ENCODE results near the gene ZFAND2A.
"Not testable (repeated sequence)": the region's sequence is repeated elsewhere in the genome, so short reads cannot be mapped to it uniquely, and the experiment has no call there.

ZFAND2A gene, protein sequence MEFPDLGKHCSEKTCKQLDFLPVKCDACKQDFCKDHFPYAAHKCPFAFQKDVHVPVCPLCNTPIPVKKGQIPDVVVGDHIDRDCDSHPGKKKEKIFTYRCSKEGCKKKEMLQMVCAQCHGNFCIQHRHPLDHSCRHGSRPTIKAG

DNA sequence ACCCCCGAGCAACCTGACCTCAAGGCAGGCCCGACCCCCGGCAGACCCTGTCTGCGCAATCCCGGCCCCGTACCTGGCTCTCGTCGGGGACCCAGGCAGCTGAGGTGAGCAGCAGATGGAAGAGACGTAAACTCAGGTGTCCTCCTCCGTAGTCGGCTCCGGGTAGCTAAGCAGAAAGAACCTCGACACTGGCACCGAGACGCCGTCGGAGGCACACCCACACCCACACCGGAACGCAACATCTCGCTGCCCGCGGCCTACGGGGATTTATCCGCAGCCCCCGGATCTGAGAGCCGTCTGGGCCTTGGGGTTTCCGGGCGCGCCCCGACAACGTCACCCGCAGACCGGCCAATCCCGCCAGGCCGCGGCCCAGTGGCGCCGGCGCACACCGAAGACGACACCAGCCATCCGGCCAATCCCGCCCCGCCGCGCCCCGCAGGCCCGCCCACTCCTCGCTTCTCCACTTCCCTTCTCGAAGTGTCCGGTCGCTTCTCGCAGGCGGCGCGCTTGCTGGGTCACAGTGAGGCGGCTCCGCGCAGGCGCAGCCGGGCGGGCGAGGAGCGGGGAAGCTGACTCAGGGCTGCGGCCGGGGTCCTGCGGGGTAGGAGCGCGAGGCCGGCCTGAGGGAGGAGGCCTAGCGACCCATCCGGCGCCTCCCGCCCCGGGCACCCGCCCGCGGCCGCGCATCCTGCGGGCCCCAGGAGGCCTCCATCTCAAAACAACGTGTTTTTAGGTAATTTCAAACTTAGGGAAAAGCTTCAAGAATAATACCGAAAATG lies at the start of gene ZFAND2A:
Gene ZFAND2A (minus strand): TSS at position 306 of the 779 bp plus-strand sequence. CDS start 1,984 bp downstream, outside the sequence.
- in situ Hi-C loops (cut with MboI; ENCODE audit: low sequenced_read_pairs) = no loop called here

DNA sequence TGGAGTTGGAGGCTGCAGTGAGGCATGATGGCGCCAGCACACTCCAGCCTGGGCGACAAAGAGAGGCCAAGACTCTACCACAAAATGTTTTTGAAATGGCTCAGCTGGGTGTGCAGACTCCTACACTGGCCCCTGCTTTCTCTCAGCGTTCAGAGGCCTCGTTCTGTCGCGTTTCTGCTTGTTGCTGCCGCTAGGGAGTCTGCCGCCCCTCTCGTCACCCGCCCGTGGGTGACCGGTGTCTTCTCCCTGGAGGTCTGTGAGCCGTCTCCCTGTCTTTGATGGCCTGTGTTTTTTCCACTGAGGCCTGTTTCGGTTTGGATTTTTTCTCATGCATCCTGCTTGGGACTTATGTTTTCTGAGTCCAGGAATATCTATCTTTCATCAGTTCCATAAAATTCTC lies 49.1 kb upstream of the ZFAND2A start:
- in situ Hi-C loops (cut with MboI; ENCODE audit: low sequenced_read_pairs) = no loop called here

DNA sequence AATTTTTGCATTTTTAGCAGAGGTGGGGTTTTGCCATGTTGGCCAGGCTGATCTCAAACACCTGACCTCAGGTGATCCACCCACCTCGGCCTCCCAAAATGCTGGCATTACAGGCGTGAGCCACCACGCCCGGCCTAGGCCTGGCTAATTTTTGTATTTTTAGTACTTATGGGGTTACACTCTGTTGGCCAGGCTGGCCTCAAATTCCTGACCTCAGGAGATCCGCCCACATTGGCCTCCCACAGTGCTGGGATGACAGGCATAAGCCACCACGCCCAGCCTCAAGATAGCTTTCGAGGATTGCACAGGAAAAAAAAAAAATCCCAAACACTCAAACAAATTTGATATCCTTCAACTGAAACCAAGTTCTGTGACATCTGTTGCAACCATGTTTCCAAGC lies 45.7 kb upstream of the ZFAND2A start:
- in situ Hi-C loops (cut with MboI; ENCODE audit: low sequenced_read_pairs) = not testable (repeated sequence)

DNA sequence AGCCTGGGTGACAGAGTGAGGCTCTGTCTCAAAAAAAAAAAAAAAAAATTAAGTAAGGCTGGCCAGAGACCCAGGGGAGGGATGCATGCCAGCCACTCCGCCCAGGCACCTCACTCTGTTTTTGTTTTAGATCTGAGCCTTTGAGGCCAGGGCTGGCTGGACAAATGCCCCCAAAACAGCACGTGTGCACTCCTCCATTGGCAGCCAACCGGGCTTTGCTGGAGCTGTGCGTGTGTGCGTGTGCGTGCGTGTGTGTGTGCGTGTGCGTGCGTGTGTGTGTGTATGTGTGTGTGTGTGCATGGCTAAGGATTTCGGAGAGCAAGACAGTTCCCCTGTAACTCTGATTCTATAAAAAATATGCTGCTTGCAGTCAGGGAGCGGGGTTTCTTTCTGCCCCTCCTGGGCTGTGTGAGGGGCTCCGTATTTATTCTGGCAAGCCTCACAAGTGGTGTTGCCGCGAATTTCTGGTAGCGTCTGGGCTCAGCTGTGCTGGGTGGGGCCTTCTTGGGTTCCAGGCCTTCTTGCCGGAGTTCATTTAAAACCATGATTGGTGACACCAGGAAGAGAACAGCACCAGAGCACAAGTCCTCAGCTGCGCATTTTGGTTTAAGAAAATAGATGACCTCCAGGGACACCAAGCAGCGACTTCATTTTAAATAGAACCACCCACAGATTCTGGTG lies 44.6 kb upstream of the ZFAND2A start:
- in situ Hi-C loops (cut with MboI; ENCODE audit: low sequenced_read_pairs) = no loop called here

DNA sequence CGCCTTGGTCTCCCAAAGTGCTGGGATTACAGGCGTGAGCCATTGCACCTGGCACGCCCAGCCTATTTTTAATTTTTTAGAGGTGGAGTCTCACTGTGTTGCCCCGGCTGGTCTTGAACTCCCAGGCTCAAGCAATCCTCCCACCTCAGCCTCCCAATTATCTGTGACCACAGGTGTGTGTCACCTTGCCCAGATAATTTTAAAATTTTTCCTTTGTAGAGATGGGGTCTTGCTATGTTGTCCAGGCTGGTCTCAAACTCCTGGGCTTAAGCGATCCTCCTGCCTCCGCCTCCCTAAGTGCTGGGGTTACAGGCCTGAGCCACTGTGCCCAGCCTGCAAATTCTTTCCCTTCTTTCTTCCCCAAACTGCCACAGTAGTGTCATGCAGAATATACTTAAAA lies 42.9 kb upstream of the ZFAND2A start:
- in situ Hi-C loops (cut with MboI; ENCODE audit: low sequenced_read_pairs) = not testable (repeated sequence)

DNA sequence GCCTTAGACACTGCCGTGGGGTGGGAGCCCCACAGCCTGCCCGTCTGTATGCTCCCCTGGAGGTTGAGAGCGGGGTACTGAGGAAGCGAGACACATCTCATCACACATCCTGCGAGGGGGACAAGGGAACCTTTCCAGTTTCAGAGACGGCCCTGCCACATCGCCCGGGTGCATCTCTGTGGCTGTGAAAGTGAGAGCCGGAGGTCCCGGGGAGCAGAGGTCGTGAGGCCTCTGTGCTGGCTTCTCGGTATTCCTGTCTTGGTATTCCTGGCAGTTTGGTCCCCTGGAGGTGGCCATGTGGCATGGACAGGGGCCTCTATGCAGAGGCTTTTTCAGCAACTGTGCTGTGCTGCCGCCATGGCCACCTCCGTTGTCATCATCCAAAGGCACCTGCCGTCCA lies 41.9 kb upstream of the ZFAND2A start:
- in situ Hi-C loops (cut with MboI; ENCODE audit: low sequenced_read_pairs) = no loop called here

DNA sequence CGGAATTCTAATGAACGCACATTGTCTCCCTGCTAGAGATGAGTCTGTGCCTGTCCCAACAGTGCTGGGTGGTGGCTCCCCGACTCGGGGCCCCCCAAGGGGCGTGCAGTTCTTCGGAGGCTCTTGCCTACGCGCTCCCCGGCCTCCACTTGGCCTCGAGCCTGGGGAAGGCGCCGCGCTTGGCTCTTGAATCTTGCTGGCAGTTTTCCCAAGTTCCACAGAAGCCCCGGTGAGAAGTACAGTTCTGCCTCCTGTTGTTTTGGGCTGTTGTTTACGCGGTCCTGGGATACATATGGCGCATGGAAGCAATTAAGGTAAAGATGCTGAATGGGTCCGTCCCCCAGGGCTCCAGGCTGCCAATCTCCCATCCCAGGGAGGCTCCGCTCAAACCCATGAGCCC lies 40.0 kb upstream of the ZFAND2A start:
- in situ Hi-C loops (cut with MboI; ENCODE audit: low sequenced_read_pairs) = no loop called here

DNA sequence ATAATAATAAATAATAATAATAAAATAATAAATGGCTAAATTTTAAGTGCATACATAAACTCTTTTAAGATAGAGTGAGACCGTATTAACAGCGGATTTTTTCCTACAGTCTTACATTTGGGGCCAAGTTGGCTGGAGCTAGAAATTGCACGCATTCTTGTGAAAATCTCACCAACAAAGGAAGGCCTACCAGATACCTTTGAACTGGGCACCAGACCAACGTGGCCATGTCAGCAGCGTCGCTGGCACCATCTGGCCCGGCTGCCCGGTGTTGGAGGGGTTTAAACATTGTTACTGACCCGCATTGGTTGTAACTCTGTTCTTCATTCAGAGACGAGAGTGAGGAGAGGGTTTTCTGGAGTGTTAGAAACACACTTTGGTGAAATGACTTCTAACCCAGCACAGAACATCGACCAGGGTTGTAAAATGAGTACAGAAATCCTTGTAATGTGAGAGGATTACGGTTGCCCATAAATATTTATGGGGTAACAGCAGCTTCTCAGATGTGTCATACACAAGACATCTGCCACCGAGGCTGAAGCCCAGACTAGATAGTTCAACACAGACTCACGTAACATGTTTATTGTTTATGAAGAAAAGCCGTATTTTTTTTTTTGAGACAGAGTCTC lies 38.1 kb upstream of the ZFAND2A start:
- in situ Hi-C loops (cut with MboI; ENCODE audit: low sequenced_read_pairs) = no loop called here

DNA sequence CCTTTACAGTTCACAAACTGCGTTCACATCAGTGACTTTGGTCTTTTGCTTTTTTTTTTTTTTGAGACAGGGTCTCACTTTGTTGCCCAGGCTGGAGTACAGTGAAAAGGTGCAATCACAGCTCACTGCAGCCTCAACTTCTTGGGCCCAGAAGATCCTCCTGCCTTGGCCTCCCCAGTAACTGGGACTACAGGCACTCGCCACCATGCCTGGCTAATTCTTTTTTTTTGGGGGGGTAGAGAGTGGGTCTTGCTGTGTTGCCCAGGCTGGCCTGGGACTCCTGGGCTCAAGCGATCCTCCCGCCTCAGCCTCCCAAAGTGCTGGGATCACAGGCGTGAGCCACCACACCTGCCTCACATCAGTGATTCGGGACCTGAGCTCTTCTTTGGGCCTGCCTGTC lies 37.0 kb upstream of the ZFAND2A start:
- in situ Hi-C loops (cut with MboI; ENCODE audit: low sequenced_read_pairs) = no loop called here

DNA sequence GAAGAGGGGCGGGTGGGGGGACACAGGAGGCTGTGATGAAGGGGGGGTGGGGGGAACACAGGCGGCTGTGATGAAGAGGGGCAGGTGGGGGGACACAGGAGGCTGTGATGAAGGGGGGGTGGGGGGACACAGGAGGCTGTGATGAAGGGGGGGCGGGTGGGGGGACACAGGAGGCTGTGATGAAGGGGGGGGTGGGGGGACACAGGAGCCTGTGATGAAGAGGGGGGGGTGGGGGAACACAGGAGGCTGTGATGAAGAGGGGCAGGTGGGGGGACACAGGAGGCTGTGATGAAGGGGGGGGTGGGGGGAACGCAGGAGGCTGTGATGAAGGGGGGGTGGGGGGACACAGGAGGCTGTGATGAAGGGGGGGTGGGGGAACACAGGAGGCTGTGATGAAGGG lies 36.4 kb upstream of the ZFAND2A start:
- in situ Hi-C loops (cut with MboI; ENCODE audit: low sequenced_read_pairs) = not testable (repeated sequence)

DNA sequence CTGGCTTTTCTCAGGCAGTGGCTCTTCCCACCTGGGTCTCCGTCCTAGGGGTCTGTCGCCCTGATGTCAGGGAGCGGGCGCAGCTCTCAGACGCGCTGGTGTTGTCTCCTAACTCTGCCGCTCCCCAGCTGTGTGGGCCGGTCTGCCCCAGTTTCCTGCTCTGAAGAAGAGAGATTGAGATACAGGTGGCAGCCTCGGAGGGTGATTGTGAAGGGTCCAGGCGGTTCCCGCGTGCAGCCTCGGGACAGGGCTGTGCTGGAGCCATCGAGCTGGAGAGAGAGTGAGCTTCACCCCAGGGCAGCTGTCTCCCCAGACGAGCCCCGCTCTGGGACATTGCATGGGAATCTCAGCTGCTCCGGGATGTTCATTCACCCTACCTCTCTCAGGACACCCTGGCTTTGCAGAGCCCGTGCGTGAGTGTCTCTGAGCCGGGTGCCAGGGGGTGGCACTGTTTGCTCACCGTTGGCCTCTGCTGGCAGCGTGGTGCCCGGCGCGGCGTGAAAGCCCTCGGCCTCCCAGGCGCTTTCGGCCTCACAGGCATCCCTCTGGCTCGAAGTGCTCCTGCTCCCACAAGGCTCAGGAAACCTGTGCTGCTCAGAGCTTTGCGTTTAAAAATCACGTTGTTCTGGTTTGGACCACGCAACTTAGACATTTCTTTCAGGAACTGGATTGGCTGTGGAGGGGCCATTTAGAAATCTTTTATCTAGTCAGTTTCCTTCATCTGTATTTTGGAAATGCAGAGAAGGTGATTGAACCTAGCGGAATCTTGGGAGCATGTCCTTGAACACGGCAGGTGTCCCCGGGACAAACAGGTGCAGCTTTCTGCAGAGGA lies 33.8 kb upstream of the ZFAND2A start:
- in situ Hi-C loops (cut with MboI; ENCODE audit: low sequenced_read_pairs) = no loop called here

DNA sequence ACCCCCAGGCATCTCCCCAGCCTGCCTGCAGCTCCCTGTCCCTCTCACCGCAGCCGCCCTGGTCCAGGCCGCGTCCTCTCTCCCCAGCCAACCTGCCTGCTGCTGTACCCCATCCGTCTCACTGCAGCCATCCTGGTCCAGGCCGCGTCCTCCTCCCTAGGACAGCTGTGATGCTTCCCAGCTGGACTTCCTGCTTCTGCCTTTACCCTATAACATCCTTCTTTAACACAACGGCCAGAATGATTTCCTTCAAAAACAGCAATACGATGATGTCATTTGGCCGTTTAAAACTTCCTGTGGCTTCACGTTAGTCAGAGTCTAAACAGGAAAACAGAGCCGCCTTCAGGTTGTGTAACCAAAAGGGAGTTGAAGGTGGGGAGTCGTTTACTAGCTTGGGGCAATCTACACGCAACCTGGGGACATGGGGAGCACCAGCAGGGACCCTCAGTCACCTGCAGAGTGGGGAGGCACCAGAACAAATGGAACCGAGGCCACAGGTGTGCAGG lies 32.2 kb upstream of the ZFAND2A start:
- in situ Hi-C loops (cut with MboI; ENCODE audit: low sequenced_read_pairs) = no loop called here

DNA sequence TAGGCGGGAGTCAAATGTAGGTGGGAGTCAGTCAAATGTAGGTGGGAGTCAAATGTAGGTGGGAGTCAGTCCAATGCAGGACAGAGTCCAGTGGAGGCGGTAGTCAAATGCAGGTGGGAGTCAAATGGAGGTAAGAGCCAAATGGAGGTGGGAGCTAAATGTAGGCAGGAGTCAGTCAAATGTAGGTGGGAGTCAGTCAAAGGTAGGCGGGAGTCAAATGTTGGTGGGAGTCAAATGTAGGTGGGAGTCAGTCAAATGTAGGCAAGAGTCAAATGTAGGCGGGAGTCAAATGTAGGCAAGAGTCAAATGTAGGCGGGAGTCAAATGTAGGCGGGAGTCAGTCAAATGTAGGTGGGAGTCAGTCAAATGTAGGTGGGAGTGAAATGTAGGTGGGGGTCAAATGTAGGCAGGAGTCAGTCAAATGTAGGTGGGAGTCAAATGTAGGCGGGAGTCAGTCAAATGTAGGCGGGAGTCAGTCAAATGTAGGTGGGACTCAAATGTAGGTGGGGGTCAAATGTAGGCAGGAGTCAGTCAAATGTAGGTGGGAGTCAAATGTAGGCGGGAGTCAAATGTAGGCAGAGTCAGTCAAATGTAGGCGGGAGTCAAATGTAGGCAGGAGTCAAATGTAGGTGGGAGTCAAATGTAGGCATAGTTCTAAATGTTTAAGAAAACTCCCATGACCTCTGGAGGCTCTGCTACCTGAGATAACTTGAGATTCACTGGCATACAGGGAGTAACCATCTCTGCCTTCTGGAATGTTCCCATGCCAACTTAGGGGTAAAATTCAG lies 30.2 kb upstream of the ZFAND2A start:
- in situ Hi-C loops (cut with MboI; ENCODE audit: low sequenced_read_pairs) = no loop called here

DNA sequence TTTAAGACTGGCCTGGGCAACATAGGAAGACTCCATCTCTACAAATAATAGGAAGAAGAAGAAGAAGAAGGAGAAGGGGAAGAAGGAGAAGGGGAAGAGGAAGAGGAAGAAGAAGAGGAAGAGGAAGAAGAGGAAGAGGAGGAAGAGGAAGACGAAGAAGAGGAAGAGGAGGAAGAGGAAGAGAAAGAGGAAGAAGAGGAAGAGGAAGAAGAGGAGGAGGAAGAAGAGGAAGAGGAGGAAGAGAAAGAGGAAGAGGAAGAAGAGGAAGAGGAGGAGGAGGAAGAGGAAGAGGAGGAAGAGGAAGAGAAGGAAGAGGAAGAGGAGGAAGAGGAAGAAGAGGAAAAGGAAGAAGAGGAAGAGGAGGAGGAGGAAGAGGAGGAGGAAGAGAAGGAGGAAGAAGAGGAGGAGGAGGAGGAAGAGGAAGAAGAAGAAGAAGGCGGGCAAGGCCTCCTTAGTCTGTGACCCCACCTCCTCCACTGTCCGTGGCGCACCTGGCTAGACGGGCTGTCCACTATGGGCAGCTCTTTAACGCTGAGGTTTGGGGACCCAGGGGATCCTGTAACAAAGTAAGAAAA lies 28.8 kb upstream of the ZFAND2A start:
- in situ Hi-C loops (cut with MboI; ENCODE audit: low sequenced_read_pairs) = no loop called here

DNA sequence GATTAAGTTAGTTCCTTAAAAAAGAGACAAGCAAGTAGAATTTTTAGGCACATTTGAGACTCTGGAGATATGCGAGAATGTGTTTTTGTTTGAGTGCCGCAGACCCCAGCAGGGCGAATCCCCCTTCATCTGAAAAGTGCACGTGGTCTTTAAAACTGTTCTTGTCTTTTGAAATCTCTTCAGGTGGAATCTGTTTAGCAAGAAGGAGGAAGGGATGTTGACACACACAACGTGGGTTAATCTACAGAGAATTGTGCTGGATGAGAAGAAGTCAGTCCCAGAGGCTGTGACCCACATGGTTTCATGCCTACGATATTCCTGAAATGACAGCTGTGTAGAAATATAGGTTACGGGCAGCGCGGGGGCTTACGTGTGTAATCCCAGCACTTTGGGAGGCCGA lies 27.1 kb upstream of the ZFAND2A start:
- in situ Hi-C loops (cut with MboI; ENCODE audit: low sequenced_read_pairs) = no loop called here

DNA sequence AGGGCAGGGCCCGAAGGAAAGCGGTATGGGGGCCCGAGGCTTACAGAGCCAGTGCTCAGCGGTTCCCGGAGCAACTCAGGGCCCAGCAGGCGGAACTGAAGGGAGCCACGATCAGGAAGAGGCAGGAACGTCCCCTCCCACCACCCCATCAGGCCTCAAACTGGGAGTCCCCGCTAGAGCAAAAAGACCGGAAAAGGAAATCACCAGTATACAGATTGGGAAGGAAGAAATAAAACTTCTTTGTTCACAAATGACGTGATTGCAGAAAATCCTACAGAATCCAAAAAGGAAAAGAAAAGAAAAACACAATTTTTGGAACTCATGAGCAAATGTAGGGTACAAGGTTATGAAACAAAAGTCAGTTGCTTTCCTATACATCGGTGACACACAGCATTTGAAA lies 21.6 kb upstream of the ZFAND2A start:
- in situ Hi-C loops (cut with MboI; ENCODE audit: low sequenced_read_pairs) = no loop called here

DNA sequence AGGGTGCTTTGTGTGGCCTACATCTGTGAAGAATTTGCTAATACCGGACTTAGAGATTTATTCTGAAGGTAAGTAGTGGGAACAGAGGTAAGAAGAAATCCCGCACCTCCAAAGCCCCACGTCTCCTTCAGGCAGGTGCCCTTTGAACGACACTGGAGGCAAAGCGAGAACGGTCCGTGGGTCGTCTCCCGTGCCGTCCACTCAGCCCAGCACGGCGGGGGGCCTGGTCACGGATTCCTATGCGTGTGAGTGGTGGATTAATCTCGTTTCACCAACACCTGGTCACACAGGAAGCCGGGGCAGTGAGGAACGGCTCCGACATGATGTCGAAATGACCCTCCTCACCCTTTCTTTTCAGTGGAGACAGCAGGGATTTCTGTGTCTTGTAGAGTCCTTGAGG lies 21.0 kb upstream of the ZFAND2A start:
- in situ Hi-C loops (cut with MboI; ENCODE audit: low sequenced_read_pairs) = no loop called here

DNA sequence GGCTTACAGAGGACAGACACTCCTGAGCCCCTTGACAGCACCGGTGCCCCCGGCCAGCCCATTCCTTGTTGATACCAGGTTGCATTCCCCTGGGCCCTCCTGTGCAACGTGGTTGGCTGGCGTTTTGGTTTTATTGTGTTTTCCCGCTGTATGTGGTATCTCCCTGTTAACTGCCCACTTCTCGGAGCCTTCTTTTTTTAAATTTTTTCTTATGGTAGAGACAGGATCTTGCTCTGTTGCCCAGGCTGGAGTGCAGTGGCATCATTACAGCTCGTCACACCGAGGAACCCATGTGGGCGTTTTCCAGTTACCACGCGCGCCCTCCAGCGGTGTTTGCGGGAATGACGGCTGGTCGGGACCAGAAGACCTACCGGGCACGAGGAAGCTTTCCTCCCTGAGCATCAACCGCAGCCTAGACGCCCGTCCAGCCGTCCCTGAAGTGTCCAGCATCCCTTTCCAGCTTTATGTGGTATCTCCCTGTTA lies 16.9 kb upstream of the ZFAND2A start:
- in situ Hi-C loops (cut with MboI; ENCODE audit: low sequenced_read_pairs) = no loop called here
